GM12864 (cell line): Measurements from ENCODE around the gene ZNF814.
"Not testable (repeated sequence)": the region's sequence is repeated elsewhere in the genome, so short reads cannot be mapped to it uniquely, and the experiment has no call there.

ENCODE experiments used
- DNase-seq: peaks from one replicate; pipeline ENCODE4 v3.0.0-alpha.2; 2011; ENCODE audit warnings: low read depth
- H3K4me3 ChIP-seq: 2 replicates; pipeline ENCODE4 v1.5.1; 2011; ENCODE audit warnings: mild to moderate bottlenecking, low read depth, low read length, control low read depth
- CTCF ChIP-seq: IDR thresholded peaks from 2 replicates; pipeline ENCODE4 v1.5.1; 2011; ENCODE audit warnings: low read depth, mild to moderate bottlenecking, moderate library complexity, low read length, control low read depth, inconsistent platforms; ENCODE audit errors: missing control alignments

The ZNF814 gene

GRCh38 chr19:57850553-57851017 lies 38.3 kb downstream of the ZNF814 start:
- H3K4me3 ChIP-seq: peak overlapping the region; percentile 83
- no peak for DNase-seq
- TF ChIP-seq CTCF: no peak

GRCh38 chr19:57849666-57850473 lies 39.0 kb downstream of the ZNF814 start, which contains the start of gene ZNF587:
Gene ZNF587 (plus strand): TSS chr19:57849859. CDS start chr19:57850039, 180 bp downstream.
- H3K4me3 ChIP-seq: peak within 1 kb of the TSS; percentile 83
- peak; percentile 78 for DNase-seq

- DNase-seq: not testable (repeated sequence)
- H3K4me3 ChIP-seq: 0 out of 2 replicates have a peak overlapping the region, but pooled peaks have one; percentile 83
Measured at GRCh38 chr19:57849162-57849665, 39.6 kb downstream of the ZNF814 start.

- not testable (repeated sequence) for H3K4me3 ChIP-seq
Measured at GRCh38 chr19:57847164-57847563, 41.7 kb downstream of the ZNF814 start.

GRCh38 chr19:57841122-57841763 lies 47.6 kb downstream of the ZNF814 start:
- DNase-seq: no peak
- H3K4me3 ChIP-seq: no peak overlapping the region
- no peak for TF ChIP-seq CTCF

More at GRCh38 chr19:57847164-57847563, 41.7 kb downstream of the ZNF814 start:
- not testable (repeated sequence) for DNase-seq

GRCh38 chr19:57838622-57839191 lies 50.1 kb downstream of the ZNF814 start:
- H3K4me3 ChIP-seq, DNase-seq: not testable (repeated sequence)

- not testable (repeated sequence) for DNase-seq, H3K4me3 ChIP-seq
Measured at GRCh38 chr19:57836991-57837390, 51.8 kb downstream of the ZNF814 start.

GRCh38 chr19:57830071-57830602 lies 58.7 kb downstream of the ZNF814 start, which contains the start of gene ZNF587B:
Gene ZNF587B (plus strand): TSS chr19:57830299. CDS start chr19:57830529, 230 bp downstream.
- no peak for DNase-seq
- peak; percentile 30 for TF ChIP-seq CTCF
- H3K4me3 ChIP-seq: no peak within 1 kb of the TSS

GRCh38 chr19:57829316-57829715 lies 59.5 kb downstream of the ZNF814 start:
- no peak overlapping the region for H3K4me3 ChIP-seq

More at GRCh38 chr19:57829316-57829715, 59.5 kb downstream of the ZNF814 start:
- TF ChIP-seq CTCF: no peak
- no peak for DNase-seq
